Measurements from ENCODE around the gene ZNF507. TPM values are rescaled to one million over a fixed set of nuclear protein-coding genes. Genes with fewer than 3 reads are reported as not detected.

ZNF507 gene
- total and polyA plus RNA-seq, 9 of the 15 experiments (the other 6 are each of a cell fraction or from before 2014, with no cell fraction given), result 2.9 to 25.0 (median 10.4) TPM

GRCh38 chr19:32345261-32346207 is at the start of gene ZNF507 (continued):
- TF ChIP-seq HMG20B (CRISPR knock-in tag; IDR thresholded peaks at IDR 0.05), result no peak
- TF ChIP-seq KLF1 (tag; IDR thresholded peaks at IDR 0.05), result peak; percentile 39; the same call in 1 of the 2 replicates
- peak; percentile 47; the same call in 1 of the 2 replicates for TF ChIP-seq MBD2 (IDR thresholded peaks at IDR 0.05; ENCODE audit: borderline replicate concordance, low read depth)
- no peak for TF ChIP-seq MAFK (IDR thresholded peaks at IDR 0.05; ENCODE audit: low read length)
- TF ChIP-seq NEUROD1 (IDR thresholded peaks at IDR 0.05; ENCODE audit: borderline replicate concordance, low read depth, low read length, partially characterized antibody), result no peak
- peak; percentile 86 to 95 for TF ChIP-seq MNT (conservative IDR thresholded peaks at IDR 0.05)
- TF ChIP-seq RBBP5 (IDR thresholded peaks at IDR 0.05; ENCODE audit: borderline replicate concordance, insufficient read depth, low read length, poor library complexity, severe bottlenecking), result peak; percentile 100
- TF ChIP-seq, protein P1, sequence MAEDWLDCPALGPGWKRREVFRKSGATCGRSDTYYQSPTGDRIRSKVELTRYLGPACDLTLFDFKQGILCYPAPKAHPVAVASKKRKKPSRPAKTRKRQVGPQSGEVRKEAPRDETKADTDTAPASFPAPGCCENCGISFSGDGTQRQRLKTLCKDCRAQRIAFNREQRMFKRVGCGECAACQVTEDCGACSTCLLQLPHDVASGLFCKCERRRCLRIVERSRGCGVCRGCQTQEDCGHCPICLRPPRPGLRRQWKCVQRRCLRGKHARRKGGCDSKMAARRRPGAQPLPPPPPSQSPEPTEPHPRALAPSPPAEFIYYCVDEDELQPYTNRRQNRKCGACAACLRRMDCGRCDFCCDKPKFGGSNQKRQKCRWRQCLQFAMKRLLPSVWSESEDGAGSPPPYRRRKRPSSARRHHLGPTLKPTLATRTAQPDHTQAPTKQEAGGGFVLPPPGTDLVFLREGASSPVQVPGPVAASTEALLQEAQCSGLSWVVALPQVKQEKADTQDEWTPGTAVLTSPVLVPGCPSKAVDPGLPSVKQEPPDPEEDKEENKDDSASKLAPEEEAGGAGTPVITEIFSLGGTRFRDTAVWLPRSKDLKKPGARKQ (CRISPR knock-in tag; IDR thresholded peaks at IDR 0.05), result no peak
- TF ChIP-seq ZNF79 (CRISPR knock-in tag; IDR thresholded peaks at IDR 0.05; ENCODE audit: low read depth), result no peak
- TF ChIP-seq POLR2G (IDR thresholded peaks at IDR 0.05; ENCODE audit: low read depth, low read length), result peak; percentile 87
- TF ChIP-seq MYNN (IDR thresholded peaks at IDR 0.05), result no peak
- no peak for TF ChIP-seq MYNN (CRISPR knock-in tag; IDR thresholded peaks at IDR 0.05)
- TF ChIP-seq HES1 (IDR thresholded peaks at IDR 0.05; ENCODE audit: low read depth), result no peak
- peak; percentile 68 to 97 for TF ChIP-seq E2F6 (IDR thresholded peaks at IDR 0.05; ENCODE audit: borderline replicate concordance in 1 of 2, extremely low read depth in 1 of 2, insufficient read depth in 1 of 2, insufficient read length in 1 of 2, low read depth in 1 of 2, low read length in 1 of 2, poor library complexity in 1 of 2, severe bottlenecking in 1 of 2)
- TF ChIP-seq ZNF507 (tag; conservative IDR thresholded peaks at IDR 0.05), result no peak
- TF ChIP-seq USF2 (CRISPR knock-in tag; IDR thresholded peaks at IDR 0.05), result peak; percentile 99
- TF ChIP-seq, protein P2, sequence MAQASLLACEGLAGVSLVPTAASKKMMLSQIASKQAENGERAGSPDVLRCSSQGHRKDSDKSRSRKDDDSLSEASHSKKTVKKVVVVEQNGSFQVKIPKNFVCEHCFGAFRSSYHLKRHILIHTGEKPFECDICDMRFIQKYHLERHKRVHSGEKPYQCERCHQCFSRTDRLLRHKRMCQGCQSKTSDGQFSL (CRISPR knock-in tag; IDR thresholded peaks at IDR 0.05), result no peak; the same call in 1 of the 2 replicates
- TF ChIP-seq, protein P2 (tag; IDR thresholded peaks at IDR 0.05), result no peak; a peak in 1 of 4 replicates
- no peak for TF ChIP-seq ARID1B (IDR thresholded peaks at IDR 0.05)
